ENCODE results near the gene GARNL3. TPM values are rescaled to one million over a fixed set of nuclear protein-coding genes. Genes with fewer than 3 reads are reported as not detected.

The GARNL3 gene
- total RNA-seq, 1 experiment from 2014 or later: 11.5 TPM

DNA sequence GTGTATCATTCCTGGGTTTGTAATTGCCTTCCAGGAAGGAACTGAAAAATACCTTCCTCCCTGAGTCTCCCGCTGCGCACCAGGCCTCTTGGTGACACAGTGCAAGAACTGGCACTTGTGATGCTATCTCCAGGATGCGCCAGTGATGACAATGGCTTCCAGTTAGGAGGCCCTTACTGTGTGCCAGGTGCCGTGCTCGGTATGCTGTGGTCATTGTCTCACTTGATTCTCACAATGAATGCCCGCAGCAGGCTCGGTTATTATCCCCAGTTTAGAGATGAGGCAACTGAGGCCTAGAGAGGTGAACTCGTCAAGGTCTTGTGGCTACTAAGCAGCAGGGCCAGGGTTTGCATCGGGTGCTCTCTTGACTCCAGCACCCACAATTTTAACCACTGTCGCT, 100.9 kb downstream of the GARNL3 start:
- H3K27me3 ChIP-seq (ENCODE audit: control insufficient read depth, insufficient read depth, low read length): no peaks in the 10 kb centered on the region
- in situ Hi-C loops (cut with HindIII; ENCODE audit: low pct_unique_long_range_greater_than_20kb, low sequenced_read_pairs) (no loop called here), intact Hi-C loops (cut with micrococcal nuclease; ENCODE audit: unreplicated experiment) (no loop called here)
- CTCF ChIA-PET: no interaction called here
- no peak for ATAC-seq
- no peaks in the 10 kb centered on the region for H3K4me1 ChIP-seq (ENCODE audit: control insufficient read depth, insufficient read depth, low read length)
- H3K36me3 ChIP-seq (ENCODE audit: control insufficient read depth, insufficient read depth, low read length): no peaks in the 10 kb centered on the region
- no peak overlapping the region for H3K4me3 ChIP-seq (ENCODE audit: low read depth in 2 of 2, low read length in 2 of 2)
- BruUV-seq (replicated peaks): no TSS peak
- no peak overlapping the region for H3K27ac ChIP-seq (ENCODE audit: low read length)
- DNase-seq (ENCODE audit: low read depth, low spot score): no peak
- H3K9me3 ChIP-seq (ENCODE audit: control insufficient read depth, insufficient read depth, low read depth, low read length): no peaks in the 10 kb centered on the region
- TF ChIP-seq, protein P1, sequence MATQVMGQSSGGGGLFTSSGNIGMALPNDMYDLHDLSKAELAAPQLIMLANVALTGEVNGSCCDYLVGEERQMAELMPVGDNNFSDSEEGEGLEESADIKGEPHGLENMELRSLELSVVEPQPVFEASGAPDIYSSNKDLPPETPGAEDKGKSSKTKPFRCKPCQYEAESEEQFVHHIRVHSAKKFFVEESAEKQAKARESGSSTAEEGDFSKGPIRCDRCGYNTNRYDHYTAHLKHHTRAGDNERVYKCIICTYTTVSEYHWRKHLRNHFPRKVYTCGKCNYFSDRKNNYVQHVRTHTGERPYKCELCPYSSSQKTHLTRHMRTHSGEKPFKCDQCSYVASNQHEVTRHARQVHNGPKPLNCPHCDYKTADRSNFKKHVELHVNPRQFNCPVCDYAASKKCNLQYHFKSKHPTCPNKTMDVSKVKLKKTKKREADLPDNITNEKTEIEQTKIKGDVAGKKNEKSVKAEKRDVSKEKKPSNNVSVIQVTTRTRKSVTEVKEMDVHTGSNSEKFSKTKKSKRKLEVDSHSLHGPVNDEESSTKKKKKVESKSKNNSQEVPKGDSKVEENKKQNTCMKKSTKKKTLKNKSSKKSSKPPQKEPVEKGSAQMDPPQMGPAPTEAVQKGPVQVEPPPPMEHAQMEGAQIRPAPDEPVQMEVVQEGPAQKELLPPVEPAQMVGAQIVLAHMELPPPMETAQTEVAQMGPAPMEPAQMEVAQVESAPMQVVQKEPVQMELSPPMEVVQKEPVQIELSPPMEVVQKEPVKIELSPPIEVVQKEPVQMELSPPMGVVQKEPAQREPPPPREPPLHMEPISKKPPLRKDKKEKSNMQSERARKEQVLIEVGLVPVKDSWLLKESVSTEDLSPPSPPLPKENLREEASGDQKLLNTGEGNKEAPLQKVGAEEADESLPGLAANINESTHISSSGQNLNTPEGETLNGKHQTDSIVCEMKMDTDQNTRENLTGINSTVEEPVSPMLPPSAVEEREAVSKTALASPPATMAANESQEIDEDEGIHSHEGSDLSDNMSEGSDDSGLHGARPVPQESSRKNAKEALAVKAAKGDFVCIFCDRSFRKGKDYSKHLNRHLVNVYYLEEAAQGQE (IDR thresholded peaks at IDR 0.05; ENCODE audit: insufficient read depth in 1 of 2, low read depth in 2 of 2, low read length in 1 of 2): no peak
- TF ChIP-seq SIN3A (IDR thresholded peaks at IDR 0.05; ENCODE audit: borderline replicate concordance, insufficient read depth, low read depth, low read length): no peak
- no peak for TF ChIP-seq POLR2AphosphoS5 (IDR thresholded peaks at IDR 0.05; ENCODE audit: low read depth, low read length)
- TF ChIP-seq TCF7L2 (IDR thresholded peaks at IDR 0.05; ENCODE audit: low read depth, low read length): no peak
- TF ChIP-seq, protein P2, sequence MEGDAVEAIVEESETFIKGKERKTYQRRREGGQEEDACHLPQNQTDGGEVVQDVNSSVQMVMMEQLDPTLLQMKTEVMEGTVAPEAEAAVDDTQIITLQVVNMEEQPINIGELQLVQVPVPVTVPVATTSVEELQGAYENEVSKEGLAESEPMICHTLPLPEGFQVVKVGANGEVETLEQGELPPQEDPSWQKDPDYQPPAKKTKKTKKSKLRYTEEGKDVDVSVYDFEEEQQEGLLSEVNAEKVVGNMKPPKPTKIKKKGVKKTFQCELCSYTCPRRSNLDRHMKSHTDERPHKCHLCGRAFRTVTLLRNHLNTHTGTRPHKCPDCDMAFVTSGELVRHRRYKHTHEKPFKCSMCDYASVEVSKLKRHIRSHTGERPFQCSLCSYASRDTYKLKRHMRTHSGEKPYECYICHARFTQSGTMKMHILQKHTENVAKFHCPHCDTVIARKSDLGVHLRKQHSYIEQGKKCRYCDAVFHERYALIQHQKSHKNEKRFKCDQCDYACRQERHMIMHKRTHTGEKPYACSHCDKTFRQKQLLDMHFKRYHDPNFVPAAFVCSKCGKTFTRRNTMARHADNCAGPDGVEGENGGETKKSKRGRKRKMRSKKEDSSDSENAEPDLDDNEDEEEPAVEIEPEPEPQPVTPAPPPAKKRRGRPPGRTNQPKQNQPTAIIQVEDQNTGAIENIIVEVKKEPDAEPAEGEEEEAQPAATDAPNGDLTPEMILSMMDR (IDR thresholded peaks at IDR 0.05): no peak
- POLR2A ChIA-PET: no interaction called here

DNA sequence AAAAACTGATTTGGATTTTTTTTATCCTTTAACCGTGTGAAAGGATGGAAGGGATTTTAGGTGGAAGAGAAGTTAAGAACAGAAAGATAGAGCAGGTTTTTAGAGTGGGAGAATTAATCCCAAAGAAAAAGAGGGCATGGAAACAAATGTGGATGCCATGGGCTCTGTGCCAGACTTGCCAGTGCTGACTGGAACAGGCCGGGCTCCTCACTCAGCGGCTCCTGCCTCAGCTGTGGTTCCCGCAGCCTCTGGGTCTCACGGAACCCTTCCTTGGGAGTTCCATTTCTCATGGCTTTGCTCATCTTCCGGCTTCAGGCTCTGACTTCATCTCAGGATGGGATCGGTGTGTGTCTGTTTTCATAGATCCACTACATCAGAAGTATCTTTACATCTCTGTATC, 102.0 kb downstream of the GARNL3 start:
- no peak for TF ChIP-seq SIN3A (IDR thresholded peaks at IDR 0.05; ENCODE audit: borderline replicate concordance, insufficient read depth, low read depth, low read length)
- TF ChIP-seq, protein P1 (IDR thresholded peaks at IDR 0.05; ENCODE audit: insufficient read depth in 1 of 2, low read depth in 2 of 2, low read length in 1 of 2): no peak
- TF ChIP-seq, protein P2 (IDR thresholded peaks at IDR 0.05): no peak
- TF ChIP-seq TCF7L2 (IDR thresholded peaks at IDR 0.05; ENCODE audit: low read depth, low read length): no peak
- TF ChIP-seq POLR2AphosphoS5 (IDR thresholded peaks at IDR 0.05; ENCODE audit: low read depth, low read length): no peak
- in situ Hi-C loops (cut with HindIII; ENCODE audit: low pct_unique_long_range_greater_than_20kb, low sequenced_read_pairs): no loop called here
- BruUV-seq (replicated peaks): no TSS peak
- POLR2A ChIA-PET: no interaction called here
- Histone ChIP-seq H3K27me3 (ENCODE audit: control insufficient read depth, insufficient read depth, low read length) (no peaks in the 10 kb centered on the region), H3K9me3 (ENCODE audit: control insufficient read depth, insufficient read depth, low read depth, low read length) (no peaks in the 10 kb centered on the region), H3K4me3 (ENCODE audit: low read depth in 2 of 2, low read length in 2 of 2) (no peak overlapping the region), H3K4me1 (ENCODE audit: control insufficient read depth, insufficient read depth, low read length) (no peaks in the 10 kb centered on the region), H3K27ac (ENCODE audit: low read length) (no peak overlapping the region), H3K36me3 (ENCODE audit: control insufficient read depth, insufficient read depth, low read length) (no peaks in the 10 kb centered on the region)
- CTCF ChIA-PET: no interaction called here
- ATAC-seq: no peak
- intact Hi-C loops (cut with micrococcal nuclease; ENCODE audit: unreplicated experiment): no loop called here
- no peak for DNase-seq (ENCODE audit: low read depth, low spot score)
